ENCODE measurements around the gene RTEL1.
A peak's percentile ranks its signal among the peaks of the same experiment; 100 is the strongest.
"Not testable (repeated sequence)": the region's sequence is repeated elsewhere in the genome, so short reads cannot be mapped to it uniquely, and the experiment has no call there.

RTEL1 gene

DNA sequence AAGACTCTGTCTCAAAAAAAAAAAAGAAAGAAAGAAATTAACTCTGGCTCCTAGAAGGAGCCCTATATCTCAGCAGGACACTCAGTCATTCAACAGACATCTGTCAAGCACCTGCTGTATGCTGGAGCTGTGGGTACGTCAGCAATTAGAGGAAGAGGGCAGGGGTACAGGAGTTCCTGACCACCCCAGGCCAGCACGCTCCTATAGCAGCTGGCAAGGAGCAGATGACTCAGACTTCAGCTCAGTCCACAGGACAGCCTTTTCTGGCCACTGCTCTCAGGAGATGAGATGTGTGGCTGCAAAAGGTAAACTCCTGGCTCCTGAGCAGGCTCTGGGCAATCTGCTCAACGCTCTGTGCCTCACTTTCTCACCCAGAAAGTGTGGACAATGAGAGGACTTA is 1.7 kb upstream of the RTEL1 start:
- Histone ChIP-seq H3K9me3 (ENCODE audit: control insufficient read depth, insufficient read depth, low read length) (no peaks in the 10 kb centered on the region), H3K4me3 (ENCODE audit: low read depth, low read length) (no peak overlapping the region)

DNA sequence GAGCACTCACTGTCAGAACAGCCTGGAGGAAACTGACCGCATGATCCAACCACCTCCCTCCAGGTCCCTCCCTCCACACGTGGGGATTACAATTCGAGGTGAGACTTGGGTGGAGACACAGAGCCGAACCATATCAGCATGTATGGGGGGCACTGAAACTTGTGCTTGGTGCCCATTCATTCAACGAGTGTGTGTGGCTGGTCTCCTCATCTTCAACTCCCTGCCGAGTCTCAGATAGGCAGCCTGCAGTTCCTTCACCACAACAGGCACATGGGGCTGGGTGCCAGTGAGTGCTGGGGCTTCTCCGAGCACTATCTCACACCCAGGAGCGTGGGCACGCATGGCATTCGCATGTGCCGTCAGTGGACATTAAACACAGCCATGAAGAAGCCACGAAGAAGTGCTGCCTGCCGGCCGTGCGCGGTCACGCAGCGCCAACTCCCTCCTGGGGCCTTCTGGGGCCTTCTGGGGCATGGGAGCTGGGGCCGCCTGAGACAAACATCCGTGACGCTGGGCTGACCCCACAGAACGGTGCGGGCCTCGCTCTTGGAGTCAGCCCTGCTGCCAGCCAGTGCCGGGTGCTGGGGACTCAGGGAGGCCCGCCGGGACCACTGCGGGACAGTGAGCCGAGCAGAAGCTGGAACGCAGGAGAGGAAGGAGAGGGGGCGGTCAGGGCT is 714 bp upstream of the RTEL1 start:
- Histone ChIP-seq H3K9ac (ENCODE audit: low read depth, low read length) (peak overlapping the region; percentile 73), H3K9me3 (ENCODE audit: control insufficient read depth, insufficient read depth, low read length) (no peaks in the 10 kb centered on the region), H3K4me1 (ENCODE audit: control insufficient read depth, insufficient read depth, low read length) (peaks cover 4% of the 10 kb centered on the region), H3K4me3 (ENCODE audit: low read depth, low read length) (peak overlapping the region; percentile 80), H3K27me3 (ENCODE audit: control insufficient read depth, insufficient read depth, low read length) (no peaks in the 10 kb centered on the region), H3K36me3 (ENCODE audit: control insufficient read depth, insufficient read depth, low read length) (peaks cover 14% of the 10 kb centered on the region)

More for the DNA sequence above, 1.7 kb upstream of the RTEL1 start:
- Histone ChIP-seq H3K27me3 (ENCODE audit: control insufficient read depth, insufficient read depth, low read length) (peaks cover 3% of the 10 kb centered on the region), H3K36me3 (ENCODE audit: control insufficient read depth, insufficient read depth, low read length) (peaks cover 6% of the 10 kb centered on the region), H3K9ac (ENCODE audit: low read depth, low read length) (no peak overlapping the region), H3K4me1 (ENCODE audit: control insufficient read depth, insufficient read depth, low read length) (peaks cover 4% of the 10 kb centered on the region)

DNA sequence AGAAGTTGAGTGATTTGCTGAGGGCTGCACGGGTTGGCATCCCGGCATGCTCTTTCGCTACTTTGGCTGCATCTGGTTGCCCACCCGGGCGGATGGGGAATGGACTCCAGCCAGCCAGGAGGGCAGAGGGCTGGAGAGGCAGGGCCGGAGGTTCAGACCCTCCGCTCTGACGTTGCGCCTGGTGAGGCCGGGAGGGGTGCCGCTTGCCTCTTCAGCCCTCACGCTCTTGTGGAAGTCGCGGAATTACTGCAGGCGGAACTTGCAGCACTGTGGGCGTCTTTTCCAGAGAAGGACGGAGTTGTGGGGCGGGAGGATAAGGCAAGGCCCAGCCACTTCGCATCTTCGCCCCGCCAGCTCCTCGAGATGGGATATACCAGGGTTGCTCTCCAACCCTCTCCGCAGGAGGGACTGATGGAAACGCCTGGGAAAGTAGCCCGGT is 656 bp downstream of the RTEL1 start:
- Histone ChIP-seq H3K27me3 (ENCODE audit: control insufficient read depth, insufficient read depth, low read length) (no peaks in the 10 kb centered on the region), H3K9me3 (ENCODE audit: control insufficient read depth, insufficient read depth, low read length) (no peaks in the 10 kb centered on the region), H3K4me1 (ENCODE audit: control insufficient read depth, insufficient read depth, low read length) (peaks cover 4% of the 10 kb centered on the region), H3K9ac (ENCODE audit: low read depth, low read length) (peak overlapping the region; percentile 66), H3K4me3 (ENCODE audit: low read depth, low read length) (peak overlapping the region; percentile 80), H3K36me3 (ENCODE audit: control insufficient read depth, insufficient read depth, low read length) (peaks cover 27% of the 10 kb centered on the region)

DNA sequence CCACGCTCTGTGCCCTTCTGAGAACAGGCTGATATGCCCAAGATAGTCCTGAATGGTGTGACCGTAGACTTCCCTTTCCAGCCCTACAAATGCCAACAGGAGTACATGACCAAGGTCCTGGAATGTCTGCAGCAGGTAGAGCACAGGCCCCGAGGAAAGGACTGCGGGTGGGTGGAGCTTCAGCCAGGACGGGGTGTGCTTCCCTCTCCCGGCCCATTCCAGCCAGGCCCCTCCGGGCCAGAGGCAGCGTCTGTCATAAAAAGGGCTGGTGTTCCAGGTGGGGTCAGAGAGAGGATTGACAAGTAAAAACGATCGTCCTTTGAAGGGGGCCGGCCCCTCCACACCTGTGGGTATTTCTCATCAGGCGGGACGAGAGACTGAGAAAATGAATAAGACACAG is 1.3 kb downstream of the RTEL1 start:
- Histone ChIP-seq H3K4me3 (ENCODE audit: low read depth, low read length) (peak overlapping the region; percentile 80), H3K36me3 (ENCODE audit: control insufficient read depth, insufficient read depth, low read length) (peaks cover 31% of the 10 kb centered on the region), H3K9me3 (ENCODE audit: control insufficient read depth, insufficient read depth, low read length) (no peaks in the 10 kb centered on the region), H3K4me1 (ENCODE audit: control insufficient read depth, insufficient read depth, low read length) (no peaks in the 10 kb centered on the region), H3K27me3 (ENCODE audit: control insufficient read depth, insufficient read depth, low read length) (no peaks in the 10 kb centered on the region), H3K9ac (ENCODE audit: low read depth, low read length) (no peak overlapping the region)

DNA sequence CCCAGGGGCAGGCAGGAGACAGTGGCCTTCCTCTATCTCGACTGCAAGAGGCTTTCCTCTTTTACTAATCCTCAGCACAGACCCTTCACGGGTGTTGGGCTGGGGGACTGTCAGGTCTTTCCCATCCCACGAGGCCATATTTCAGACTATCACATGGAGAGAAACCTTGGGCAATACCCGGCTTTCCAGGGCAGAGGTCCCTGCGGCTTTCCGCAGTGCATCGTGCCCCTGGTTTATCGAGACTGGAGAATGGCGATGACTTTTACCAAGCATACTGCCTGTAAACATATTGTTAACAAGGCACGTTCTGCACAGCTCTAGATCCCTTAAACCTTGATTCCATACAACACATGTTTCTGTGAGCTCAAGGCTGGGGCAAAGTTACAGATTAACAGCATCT is 2.1 kb downstream of the RTEL1 start:
- not testable (repeated sequence) for H3K4me3 ChIP-seq (ENCODE audit: low read depth, low read length); H3K27me3 ChIP-seq (ENCODE audit: control insufficient read depth, insufficient read depth, low read length); H3K9me3 ChIP-seq (ENCODE audit: control insufficient read depth, insufficient read depth, low read length); H3K4me1 ChIP-seq (ENCODE audit: control insufficient read depth, insufficient read depth, low read length); H3K9ac ChIP-seq (ENCODE audit: low read depth, low read length)
- H3K36me3 ChIP-seq (ENCODE audit: control insufficient read depth, insufficient read depth, low read length) = peaks cover 31% of the 10 kb centered on the region

DNA sequence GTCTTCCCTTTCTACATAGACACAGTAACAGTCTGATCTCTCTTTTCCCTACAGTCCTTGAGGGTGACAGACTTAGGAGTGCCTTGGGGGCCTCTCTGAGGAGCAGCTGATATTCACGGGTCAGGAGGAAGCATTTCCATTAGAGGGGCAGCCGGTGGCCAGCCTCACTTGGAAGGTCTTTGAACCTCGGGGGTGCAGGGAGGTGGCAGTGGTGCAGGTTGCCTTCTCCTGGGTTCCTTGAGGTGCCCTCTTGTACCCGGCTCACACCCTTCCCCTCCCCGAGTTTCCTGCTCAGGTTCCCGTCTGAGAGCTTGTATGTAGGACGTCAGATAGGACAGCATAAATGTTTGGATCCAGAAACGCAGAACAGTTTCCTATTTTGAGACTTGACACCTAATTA is 2.5 kb downstream of the RTEL1 start:
- Histone ChIP-seq H3K9ac (ENCODE audit: low read depth, low read length) (no peak overlapping the region), H3K4me3 (ENCODE audit: low read depth, low read length) (no peak overlapping the region), H3K9me3 (ENCODE audit: control insufficient read depth, insufficient read depth, low read length) (no peaks in the 10 kb centered on the region), H3K36me3 (ENCODE audit: control insufficient read depth, insufficient read depth, low read length) (peaks cover 32% of the 10 kb centered on the region), H3K4me1 (ENCODE audit: control insufficient read depth, insufficient read depth, low read length) (no peaks in the 10 kb centered on the region), H3K27me3 (ENCODE audit: control insufficient read depth, insufficient read depth, low read length) (no peaks in the 10 kb centered on the region)

DNA sequence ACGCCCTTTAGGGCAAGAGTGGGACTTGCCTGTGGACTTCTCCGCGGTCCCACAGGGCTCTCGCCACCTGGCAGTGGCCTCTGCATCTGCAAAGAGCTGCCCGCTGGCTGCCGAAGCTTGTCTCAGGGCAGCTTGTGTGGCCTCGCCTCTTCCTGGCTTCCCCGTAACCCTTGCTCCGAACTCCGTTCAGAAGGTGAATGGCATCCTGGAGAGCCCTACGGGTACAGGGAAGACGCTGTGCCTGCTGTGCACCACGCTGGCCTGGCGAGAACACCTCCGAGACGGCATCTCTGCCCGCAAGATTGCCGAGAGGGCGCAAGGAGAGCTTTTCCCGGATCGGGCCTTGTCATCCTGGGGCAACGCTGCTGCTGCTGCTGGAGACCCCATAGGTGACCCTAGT is 3.0 kb downstream of the RTEL1 start:
- H3K27me3 ChIP-seq (ENCODE audit: control insufficient read depth, insufficient read depth, low read length) = no peaks in the 10 kb centered on the region
- H3K9me3 ChIP-seq (ENCODE audit: control insufficient read depth, insufficient read depth, low read length) = no peaks in the 10 kb centered on the region
- H3K9ac ChIP-seq (ENCODE audit: low read depth, low read length) = no peak overlapping the region
- H3K36me3 ChIP-seq (ENCODE audit: control insufficient read depth, insufficient read depth, low read length) = peaks cover 35% of the 10 kb centered on the region
- H3K4me3 ChIP-seq (ENCODE audit: low read depth, low read length) = no peak overlapping the region
- no peaks in the 10 kb centered on the region for H3K4me1 ChIP-seq (ENCODE audit: control insufficient read depth, insufficient read depth, low read length)

DNA sequence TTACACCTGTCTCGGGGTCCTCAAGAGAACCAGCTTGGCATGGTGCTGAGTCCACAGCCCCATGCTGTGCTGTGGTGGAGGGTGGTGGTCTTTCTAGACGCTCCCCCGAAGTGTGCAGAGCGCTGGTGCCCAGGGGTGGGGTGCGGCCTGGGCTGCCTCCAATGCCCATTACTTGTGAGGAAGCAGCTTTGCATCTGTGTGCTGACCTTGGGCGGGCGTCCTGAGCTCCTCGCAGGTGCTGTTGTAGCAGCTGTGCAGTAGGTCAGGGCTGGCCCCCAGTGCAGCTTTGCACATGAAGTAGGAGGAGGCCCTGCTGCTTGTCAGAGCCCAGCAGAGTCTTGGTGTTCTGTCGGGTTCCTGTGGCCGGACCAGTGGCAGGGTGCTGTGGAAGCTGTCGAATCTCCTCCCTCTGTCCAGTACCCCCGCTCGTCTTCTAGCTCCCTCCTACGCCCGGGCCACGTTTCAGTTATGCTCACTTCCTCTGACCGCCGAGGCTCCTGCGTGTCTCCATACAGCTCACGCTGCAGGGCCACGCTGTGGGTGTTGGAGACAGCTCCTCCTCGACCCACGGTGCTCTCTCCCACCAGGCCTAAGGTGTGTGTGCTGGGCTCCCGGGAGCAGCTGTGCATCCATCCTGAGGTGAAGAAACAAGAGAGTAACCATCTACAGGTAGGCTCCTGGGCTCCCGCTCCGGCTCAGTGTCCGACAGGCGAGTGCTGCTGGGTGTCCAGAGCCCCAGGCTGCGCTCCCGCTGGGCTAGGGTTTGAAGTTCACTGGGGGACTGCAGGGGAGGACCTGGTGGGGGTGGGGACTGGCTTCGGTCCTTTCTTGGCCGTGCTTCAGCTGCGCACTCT is 4.1 kb downstream of the RTEL1 start:
- Histone ChIP-seq H3K27me3 (ENCODE audit: control insufficient read depth, insufficient read depth, low read length) (no peaks in the 10 kb centered on the region), H3K9ac (ENCODE audit: low read depth, low read length) (no peak overlapping the region), H3K4me3 (ENCODE audit: low read depth, low read length) (no peak overlapping the region), H3K4me1 (ENCODE audit: control insufficient read depth, insufficient read depth, low read length) (no peaks in the 10 kb centered on the region), H3K36me3 (ENCODE audit: control insufficient read depth, insufficient read depth, low read length) (peaks cover 38% of the 10 kb centered on the region), H3K9me3 (ENCODE audit: control insufficient read depth, insufficient read depth, low read length) (no peaks in the 10 kb centered on the region)

DNA sequence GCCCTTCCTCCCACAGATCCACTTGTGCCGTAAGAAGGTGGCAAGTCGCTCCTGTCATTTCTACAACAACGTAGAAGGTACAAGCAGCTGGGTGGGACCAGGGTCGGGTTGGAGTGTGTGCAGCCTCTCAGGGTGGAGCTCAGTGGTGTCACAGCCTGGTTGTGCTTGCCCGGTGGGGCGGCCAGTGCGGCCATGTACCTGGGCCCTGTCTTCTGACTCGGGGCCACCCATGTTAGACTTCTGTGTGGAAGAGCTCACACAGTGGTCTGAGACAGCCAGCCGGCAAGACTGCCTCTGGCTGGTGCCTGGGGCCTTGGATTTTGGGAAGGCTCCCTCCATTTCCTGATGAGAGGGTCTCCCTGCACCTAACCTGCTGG is 4.7 kb downstream of the RTEL1 start:
- Histone ChIP-seq H3K27me3 (ENCODE audit: control insufficient read depth, insufficient read depth, low read length) (no peaks in the 10 kb centered on the region), H3K9me3 (ENCODE audit: control insufficient read depth, insufficient read depth, low read length) (no peaks in the 10 kb centered on the region), H3K9ac (ENCODE audit: low read depth, low read length) (no peak overlapping the region), H3K4me1 (ENCODE audit: control insufficient read depth, insufficient read depth, low read length) (no peaks in the 10 kb centered on the region), H3K36me3 (ENCODE audit: control insufficient read depth, insufficient read depth, low read length) (peaks cover 43% of the 10 kb centered on the region), H3K4me3 (ENCODE audit: low read depth, low read length) (no peak overlapping the region)

DNA sequence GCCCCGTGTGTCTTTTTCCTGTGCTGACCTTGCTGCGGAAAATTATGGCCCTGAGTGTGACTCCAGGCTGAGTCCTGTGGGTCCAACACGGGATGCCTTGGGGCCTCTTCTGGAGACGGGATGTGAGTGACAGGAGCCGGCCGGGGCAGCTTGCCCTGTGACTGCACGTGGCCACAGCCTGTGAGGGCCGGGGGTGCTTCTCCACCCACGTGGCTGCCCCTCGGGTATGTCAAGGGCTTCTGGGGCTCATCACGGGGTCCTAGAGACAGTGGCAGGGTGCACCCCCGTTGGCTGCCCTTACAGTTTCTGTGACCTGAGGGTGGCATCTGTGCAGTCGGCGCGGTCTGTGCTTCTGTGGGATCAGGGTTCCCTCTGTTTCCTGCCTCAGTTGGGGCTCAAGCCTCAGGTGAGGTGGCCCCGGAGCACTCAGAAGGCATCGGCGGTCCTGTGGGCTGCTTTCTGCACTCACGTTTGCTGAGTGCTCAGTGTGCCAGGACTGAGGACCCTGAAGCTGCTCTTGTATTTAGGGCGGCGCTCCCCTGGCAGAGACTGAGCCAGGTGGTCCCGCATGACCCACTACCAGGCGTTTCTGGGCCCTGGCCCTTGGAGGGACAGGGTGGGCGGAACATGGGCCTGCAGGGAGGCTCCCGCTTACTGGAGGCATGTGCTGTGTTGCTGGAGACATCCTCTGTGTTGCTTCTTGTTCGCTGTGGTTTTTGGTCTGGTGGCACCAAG is 5.4 kb downstream of the RTEL1 start:
- Histone ChIP-seq H3K27me3 (ENCODE audit: control insufficient read depth, insufficient read depth, low read length) (no peaks in the 10 kb centered on the region), H3K4me3 (ENCODE audit: low read depth, low read length) (no peak overlapping the region), H3K36me3 (ENCODE audit: control insufficient read depth, insufficient read depth, low read length) (peaks cover 47% of the 10 kb centered on the region), H3K9me3 (ENCODE audit: control insufficient read depth, insufficient read depth, low read length) (no peaks in the 10 kb centered on the region), H3K9ac (ENCODE audit: low read depth, low read length) (no peak overlapping the region), H3K4me1 (ENCODE audit: control insufficient read depth, insufficient read depth, low read length) (no peaks in the 10 kb centered on the region)

DNA sequence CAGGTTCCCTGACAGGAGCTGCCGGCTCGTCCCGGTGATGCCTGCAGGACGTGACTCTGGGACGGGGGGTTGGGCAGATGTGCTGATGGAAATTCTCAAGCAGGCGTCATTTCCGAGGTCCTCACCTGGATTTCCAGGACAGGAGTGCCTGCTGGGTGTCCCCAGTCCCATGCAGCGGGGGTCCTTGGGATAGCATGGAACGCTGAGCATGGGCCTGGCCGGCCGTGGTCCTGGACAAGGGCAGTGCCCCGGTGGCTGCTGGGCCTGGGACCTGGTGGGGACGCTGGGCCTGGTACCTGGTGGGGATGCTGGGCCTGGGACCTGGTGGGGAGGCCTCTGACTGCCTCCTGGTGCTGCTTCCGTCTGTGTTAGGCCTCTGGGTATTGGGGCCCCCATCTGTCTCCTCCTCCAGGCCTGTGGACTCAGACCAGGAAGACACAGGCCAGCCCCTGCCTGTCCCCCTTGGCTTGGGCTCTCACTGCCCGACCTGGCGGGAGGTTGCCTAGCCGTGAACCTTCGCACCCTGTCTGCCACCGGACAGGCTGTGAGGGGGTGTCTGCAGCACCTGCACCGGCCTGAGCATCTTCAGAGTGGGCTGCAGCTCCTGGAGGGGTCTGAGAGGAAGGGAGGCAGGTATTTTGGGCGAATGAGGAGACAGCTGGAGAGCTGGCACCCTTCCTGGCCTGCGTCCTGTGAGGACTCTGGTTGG is 6.2 kb downstream of the RTEL1 start:
- Histone ChIP-seq H3K9me3 (ENCODE audit: control insufficient read depth, insufficient read depth, low read length) (no peaks in the 10 kb centered on the region), H3K36me3 (ENCODE audit: control insufficient read depth, insufficient read depth, low read length) (peaks cover 50% of the 10 kb centered on the region), H3K27me3 (ENCODE audit: control insufficient read depth, insufficient read depth, low read length) (no peaks in the 10 kb centered on the region), H3K4me3 (ENCODE audit: low read depth, low read length) (no peak overlapping the region), H3K9ac (ENCODE audit: low read depth, low read length) (no peak overlapping the region), H3K4me1 (ENCODE audit: control insufficient read depth, insufficient read depth, low read length) (no peaks in the 10 kb centered on the region)

Data from iPS-15b (cell line).